Tibial artery (tissue), 4 donors: ENCODE measurements around the gene SPATA24.

Experiments
- DNase-seq, 2 donors: peaks; one replicate each; pipeline ENCODE4 v3.0.0-alpha.2; 2019
- H3K27ac ChIP-seq, 2 donors: fragments of 200-600 bp; sonication (generic) in 1 of 2; 1 replicate in 1 of 2; 2 replicates in 1 of 2; pipeline ENCODE4 v1.5.1; 2018 to 2019; ENCODE audit warnings: mild to moderate bottlenecking in 1 of 2
- H3K27me3 ChIP-seq, 2 donors: fragments of 200-600 bp; sonication (generic) in 1 of 2; one replicate each; pipeline versions ENCODE4 v1.5.1 to v1.6.0; 2016 to 2019
- H3K36me3 ChIP-seq, 3 donors: fragments of 200-600 bp; sonication (generic) in 2 of 3; one replicate each; pipeline ENCODE4 v1.5.1; 2016 to 2019; ENCODE audit warnings: mild to moderate bottlenecking in 2 of 3
- H3K4me1 ChIP-seq, 4 donors: fragments of 200-600 bp; sonication (generic) in 2 of 4; 1 replicate in 3 of 4; 2 replicates in 1 of 4; pipeline ENCODE4 v1.5.1; 2016 to 2019
- H3K4me3 ChIP-seq, 2 donors: fragments of 200-600 bp; sonication (generic) in 1 of 2; 1 replicate in 1 of 2; 2 replicates in 1 of 2; pipeline ENCODE4 v1.5.1; 2018 to 2019; ENCODE audit warnings: mild to moderate bottlenecking in 2 of 2
- H3K9me3 ChIP-seq, 3 donors: fragments of 200-600 bp; sonication (generic) in 1 of 3; one replicate each; pipeline ENCODE4 v1.5.1; 2016 to 2019
- CTCF ChIP-seq, 2 experiments: fragments of 200-600 bp in 1 of 2; fragments of 450-650 bp in 1 of 2; IDR thresholded peaks; one replicate each; pipeline ENCODE4 v1.5.1; 2017 to 2019; ENCODE audit warnings: antibody characterized with exemption in 2 of 2, mild to moderate bottlenecking in 1 of 2, moderate library complexity in 1 of 2
- intact Hi-C: fragments of 100-400 bp; cut with DNase I; formaldehyde crosslinking; loops from one replicate; pipeline ENCODE4 v1.15.0; 2023; ENCODE audit warnings: low total_unique reads

The SPATA24 gene

GRCh38 chr5:139381837-139382761 lies 21.8 kb downstream of the SPATA24 start:
- no peaks in the 10 kb centered on the region for H3K27me3 ChIP-seq
- H3K4me3 ChIP-seq: no peak overlapping the region
- peaks cover 0 to 13% (median 5%) of the 10 kb centered on the region in 4 donors for H3K4me1 ChIP-seq
- no peak for TF ChIP-seq CTCF (IDR thresholded peaks at IDR 0.05)
- no peak overlapping the region for H3K27ac ChIP-seq
- DNase-seq: peak in 1 of 2 donors; percentile 60
- no peaks in the 10 kb centered on the region for H3K9me3 ChIP-seq
- peaks cover 0 to 8% (median 0%) of the 10 kb centered on the region in 3 donors for H3K36me3 ChIP-seq
- intact Hi-C loops: no loop called here

GRCh38 chr5:139379626-139380449 lies 24.1 kb downstream of the SPATA24 start:
- H3K27ac ChIP-seq: no peak overlapping the region

GRCh38 chr5:139378941-139379361 lies 24.9 kb downstream of the SPATA24 start:
- no peak for DNase-seq
- no peak for TF ChIP-seq CTCF (IDR thresholded peaks at IDR 0.05)
- Histone ChIP-seq H3K27ac (no peak overlapping the region), H3K4me3 (no peak overlapping the region), H3K4me1 (peaks cover 0 to 2% (median 0%) of the 10 kb centered on the region in 4 donors), H3K27me3 (no peaks in the 10 kb centered on the region), H3K36me3 (peaks cover 0 to 21% (median 0%) of the 10 kb centered on the region in 3 donors), H3K9me3 (no peaks in the 10 kb centered on the region)
- intact Hi-C loops: no loop called here

More at GRCh38 chr5:139379626-139380449, 24.1 kb downstream of the SPATA24 start:
- no peak for TF ChIP-seq CTCF (IDR thresholded peaks at IDR 0.05)
- no peak overlapping the region for H3K4me3 ChIP-seq
- no peaks in the 10 kb centered on the region for H3K9me3 ChIP-seq
- intact Hi-C loops: no loop called here
- peak in 1 of 2 donors; percentile 52 for DNase-seq
- H3K36me3 ChIP-seq: peaks cover 0 to 16% (median 0%) of the 10 kb centered on the region in 3 donors
- peaks cover 0 to 8% (median 4%) of the 10 kb centered on the region in 4 donors for H3K4me1 ChIP-seq
- no peaks in the 10 kb centered on the region for H3K27me3 ChIP-seq

GRCh38 chr5:139378101-139378825 lies 25.6 kb downstream of the SPATA24 start:
- intact Hi-C loops: no loop called here
- H3K4me1 ChIP-seq: peaks cover 0 to 9% (median 2%) of the 10 kb centered on the region in 4 donors
- H3K4me3 ChIP-seq: no peak overlapping the region
- no peak overlapping the region for H3K27ac ChIP-seq
- no peak for DNase-seq
- peaks cover under 1 to 21% (median 6%) of the 10 kb centered on the region in 3 donors for H3K36me3 ChIP-seq
- no peaks in the 10 kb centered on the region for H3K9me3 ChIP-seq
- H3K27me3 ChIP-seq: no peaks in the 10 kb centered on the region
- no peak for TF ChIP-seq CTCF (IDR thresholded peaks at IDR 0.05)

GRCh38 chr5:139377226-139377625 lies 26.7 kb downstream of the SPATA24 start:
- Histone ChIP-seq H3K9me3 (no peaks in the 10 kb centered on the region), H3K27me3 (no peaks in the 10 kb centered on the region), H3K4me1 (peaks cover 0 to 9% (median 2%) of the 10 kb centered on the region in 4 donors), H3K4me3 (no peak overlapping the region), H3K36me3 (peaks cover 7 to 31% (median 11%) of the 10 kb centered on the region in 3 donors), H3K27ac (no peak overlapping the region)
- DNase-seq: no peak
- TF ChIP-seq CTCF (IDR thresholded peaks at IDR 0.05): no peak
- intact Hi-C loops: no loop called here
